ENCODE results near the gene THAP7. TPM values are rescaled to one million over a fixed set of nuclear protein-coding genes. Genes with fewer than 3 reads are reported as not detected.

Gene THAP7
- total and polyA plus RNA-seq, 2 of the 13 experiments (the other 11 are each of a cell fraction or from before 2014, with no cell fraction given), result 13.0 to 25.5 TPM

GRCh38 chr22:20951932-20952380, 50.0 kb downstream of the THAP7 start (continued):
- TF ChIP-seq, protein P1, sequence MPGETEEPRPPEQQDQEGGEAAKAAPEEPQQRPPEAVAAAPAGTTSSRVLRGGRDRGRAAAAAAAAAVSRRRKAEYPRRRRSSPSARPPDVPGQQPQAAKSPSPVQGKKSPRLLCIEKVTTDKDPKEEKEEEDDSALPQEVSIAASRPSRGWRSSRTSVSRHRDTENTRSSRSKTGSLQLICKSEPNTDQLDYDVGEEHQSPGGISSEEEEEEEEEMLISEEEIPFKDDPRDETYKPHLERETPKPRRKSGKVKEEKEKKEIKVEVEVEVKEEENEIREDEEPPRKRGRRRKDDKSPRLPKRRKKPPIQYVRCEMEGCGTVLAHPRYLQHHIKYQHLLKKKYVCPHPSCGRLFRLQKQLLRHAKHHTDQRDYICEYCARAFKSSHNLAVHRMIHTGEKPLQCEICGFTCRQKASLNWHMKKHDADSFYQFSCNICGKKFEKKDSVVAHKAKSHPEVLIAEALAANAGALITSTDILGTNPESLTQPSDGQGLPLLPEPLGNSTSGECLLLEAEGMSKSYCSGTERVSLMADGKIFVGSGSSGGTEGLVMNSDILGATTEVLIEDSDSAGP (CRISPR knock-in tag; IDR thresholded peaks at IDR 0.05; ENCODE audit: borderline replicate concordance), result no peak; the same call in 1 of the 2 replicates
- TF ChIP-seq ZNF550 (CRISPR knock-in tag; IDR thresholded peaks at IDR 0.05; ENCODE audit: borderline replicate concordance) (no peak), ZNF563 (CRISPR knock-in tag; IDR thresholded peaks at IDR 0.05) (no peak), ZMYM3 (CRISPR knock-in tag; IDR thresholded peaks at IDR 0.05) (no peak), POLR2AphosphoS5 (IDR thresholded peaks at IDR 0.05; ENCODE audit: low read depth, low read length) (no peak), RARA (CRISPR knock-in tag; IDR thresholded peaks at IDR 0.05) (peak; percentile 71), ZNF33B (CRISPR knock-in tag; IDR thresholded peaks at IDR 0.05) (no peak), BRCA1 (CRISPR knock-in tag; IDR thresholded peaks at IDR 0.05) (peak; percentile 58; the same call in 1 of the 2 replicates), ISX (CRISPR knock-in tag; conservative IDR thresholded peaks at IDR 0.05) (0 out of 2 replicates have a peak, but pooled peaks have one; percentile 55), POLR2G (IDR thresholded peaks at IDR 0.05; ENCODE audit: low read depth, low read length) (no peak), ZNF510 (CRISPR knock-in tag; IDR thresholded peaks at IDR 0.05; ENCODE audit: low read depth) (peak; percentile 72; the same call in 1 of the 2 replicates), ZNF891 (CRISPR knock-in tag; IDR thresholded peaks at IDR 0.05) (no peak), TCF12 (IDR thresholded peaks at IDR 0.05) (no peak), TCF12 (CRISPR knock-in tag; IDR thresholded peaks at IDR 0.05) (no peak), E2F1 (CRISPR knock-in tag; IDR thresholded peaks at IDR 0.05) (peak; percentile 32; the same call in 1 of the 2 replicates), ZFY (CRISPR knock-in tag; IDR thresholded peaks at IDR 0.05) (no peak), SMAD9 (CRISPR knock-in tag; IDR thresholded peaks at IDR 0.05) (no peak), NONO (IDR thresholded peaks at IDR 0.05) (no peak), NONO (CRISPR knock-in tag; conservative IDR thresholded peaks at IDR 0.05) (0 out of 2 replicates have a peak, but pooled peaks have one; percentile 14), NFKBIZ (CRISPR knock-in tag; IDR thresholded peaks at IDR 0.05) (no peak), RFXANK (CRISPR knock-in tag; IDR thresholded peaks at IDR 0.05) (peak; percentile 92), TFE3 (CRISPR knock-in tag; IDR thresholded peaks at IDR 0.05) (no peak), MEF2D (CRISPR knock-in tag; IDR thresholded peaks at IDR 0.05) (0 out of 2 replicates have a peak, but pooled peaks have one; percentile 9), RFX1 (IDR thresholded peaks at IDR 0.05) (no peak), ZNF720 (CRISPR knock-in tag; IDR thresholded peaks at IDR 0.05) (no peak)
- TF ChIP-seq, protein P2, sequence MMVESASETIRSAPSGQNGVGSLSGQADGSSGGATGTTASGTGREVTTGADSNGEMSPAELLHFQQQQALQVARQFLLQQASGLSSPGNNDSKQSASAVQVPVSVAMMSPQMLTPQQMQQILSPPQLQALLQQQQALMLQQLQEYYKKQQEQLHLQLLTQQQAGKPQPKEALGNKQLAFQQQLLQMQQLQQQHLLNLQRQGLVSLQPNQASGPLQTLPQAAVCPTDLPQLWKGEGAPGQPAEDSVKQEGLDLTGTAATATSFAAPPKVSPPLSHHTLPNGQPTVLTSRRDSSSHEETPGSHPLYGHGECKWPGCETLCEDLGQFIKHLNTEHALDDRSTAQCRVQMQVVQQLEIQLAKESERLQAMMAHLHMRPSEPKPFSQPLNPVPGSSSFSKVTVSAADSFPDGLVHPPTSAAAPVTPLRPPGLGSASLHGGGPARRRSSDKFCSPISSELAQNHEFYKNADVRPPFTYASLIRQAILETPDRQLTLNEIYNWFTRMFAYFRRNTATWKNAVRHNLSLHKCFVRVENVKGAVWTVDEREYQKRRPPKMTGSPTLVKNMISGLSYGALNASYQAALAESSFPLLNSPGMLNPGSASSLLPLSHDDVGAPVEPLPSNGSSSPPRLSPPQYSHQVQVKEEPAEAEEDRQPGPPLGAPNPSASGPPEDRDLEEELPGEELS (CRISPR knock-in tag; IDR thresholded peaks at IDR 0.05), result 0 out of 2 replicates have a peak, but pooled peaks have one; percentile 45
